Glomerular visceral epithelial cell (primary cell): Measurements from ENCODE around the gene OASL.
"Not testable (repeated sequence)": the region's sequence is repeated elsewhere in the genome, so short reads cannot be mapped to it uniquely, and the experiment has no call there.

ENCODE experiments used
- DNase-seq: peaks from one replicate; pipeline ENCODE4 v3.0.0-alpha.2; 2016; ENCODE audit errors: extremely low spot score

The OASL gene

GRCh38 chr12:121059031-121059898, 20.2 kb upstream of the OASL start:
- DNase-seq = no peak

- no peak for DNase-seq
Observed at GRCh38 chr12:121057794-121058193, 18.7 kb upstream of the OASL start.

- no peak for DNase-seq
Observed at GRCh38 chr12:121053706-121054105, 14.7 kb upstream of the OASL start.

GRCh38 chr12:121050725-121051124, 11.7 kb upstream of the OASL start:
- no peak for DNase-seq

- no peak for DNase-seq
Observed at GRCh38 chr12:121048442-121048841, 9.4 kb upstream of the OASL start.

- not testable (repeated sequence) for DNase-seq
Observed at GRCh38 chr12:121047400-121047799, 8.4 kb upstream of the OASL start.

GRCh38 chr12:121043067-121043466, 4.0 kb upstream of the OASL start:
- DNase-seq = no peak

- DNase-seq = peak; percentile 71
Observed at GRCh38 chr12:121036810-121037326, 2.2 kb downstream of the OASL start.

GRCh38 chr12:121034616-121035305, 4.3 kb downstream of the OASL start:
- DNase-seq = no peak

- DNase-seq = peak; percentile 85
Observed at GRCh38 chr12:121033625-121034349, 5.3 kb downstream of the OASL start.

- no peak for DNase-seq
Observed at GRCh38 chr12:121030576-121031212, 8.4 kb downstream of the OASL start.

- no peak for DNase-seq
Observed at GRCh38 chr12:121026274-121027045, 12.6 kb downstream of the OASL start.

- no peak for DNase-seq
Observed at GRCh38 chr12:121025442-121026226, 13.4 kb downstream of the OASL start.

- no peak for DNase-seq
Observed at GRCh38 chr12:121023799-121024198, 15.2 kb downstream of the OASL start.

GRCh38 chr12:121022713-121023112, 16.3 kb downstream of the OASL start:
- DNase-seq = no peak

GRCh38 chr12:121021754-121022153, 17.3 kb downstream of the OASL start:
- no peak for DNase-seq

GRCh38 chr12:121018860-121019617, 20.0 kb downstream of the OASL start:
- no peak for DNase-seq

GRCh38 chr12:121017966-121018491, 21.0 kb downstream of the OASL start:
- no peak for DNase-seq
